ENCODE data around the gene SMG6. TPM values are rescaled to one million over a fixed set of nuclear protein-coding genes. Genes with fewer than 3 reads are reported as not detected.

Gene SMG6
- total and polyA plus RNA-seq, 2 of the 13 experiments (the other 11 are each of a cell fraction or from before 2014, with no cell fraction given), result 4.6 to 14.6 TPM

DNA sequence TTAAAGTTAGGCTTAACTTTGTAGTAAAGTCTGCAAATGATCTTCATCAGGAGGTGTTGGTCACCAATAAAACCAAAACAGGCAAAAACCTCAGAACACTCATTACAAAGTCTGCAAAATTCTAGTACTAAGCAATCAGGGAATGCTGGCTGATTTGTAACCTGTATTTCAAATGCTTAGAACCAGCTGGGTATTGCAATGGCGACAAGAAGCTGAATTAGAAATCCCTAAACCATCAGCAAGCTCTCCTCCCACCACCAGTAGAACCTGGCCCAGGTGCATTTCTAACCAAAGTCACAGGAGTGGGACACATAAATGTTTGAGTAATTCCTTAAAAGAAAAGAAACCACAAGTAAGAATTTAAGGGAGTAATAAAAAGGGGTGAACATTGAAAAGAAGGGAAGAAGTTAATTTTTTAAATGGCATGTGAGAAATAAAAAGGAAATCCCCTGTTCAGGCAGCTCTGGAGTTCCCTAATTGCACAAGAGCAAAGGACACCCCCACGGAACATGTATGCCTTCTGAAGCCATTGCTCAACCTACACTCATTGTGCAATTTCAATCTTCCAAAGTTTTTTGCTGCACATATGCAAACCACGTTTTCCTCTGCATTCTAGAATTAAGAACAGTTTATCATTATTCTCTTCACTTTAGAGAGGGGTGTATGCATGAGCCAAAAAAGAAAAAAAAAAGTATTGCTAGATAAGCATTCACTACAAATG, 145.8 kb downstream of the SMG6 start (continued):
- TF ChIP-seq, protein P1, sequence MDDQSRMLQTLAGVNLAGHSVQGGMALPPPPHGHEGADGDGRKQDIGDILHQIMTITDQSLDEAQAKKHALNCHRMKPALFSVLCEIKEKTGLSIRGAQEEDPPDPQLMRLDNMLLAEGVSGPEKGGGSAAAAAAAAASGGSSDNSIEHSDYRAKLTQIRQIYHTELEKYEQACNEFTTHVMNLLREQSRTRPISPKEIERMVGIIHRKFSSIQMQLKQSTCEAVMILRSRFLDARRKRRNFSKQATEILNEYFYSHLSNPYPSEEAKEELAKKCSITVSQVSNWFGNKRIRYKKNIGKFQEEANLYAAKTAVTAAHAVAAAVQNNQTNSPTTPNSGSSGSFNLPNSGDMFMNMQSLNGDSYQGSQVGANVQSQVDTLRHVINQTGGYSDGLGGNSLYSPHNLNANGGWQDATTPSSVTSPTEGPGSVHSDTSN (CRISPR knock-in tag; IDR thresholded peaks at IDR 0.05; ENCODE audit: borderline replicate concordance), result no peak
- TF ChIP-seq CEBPG (CRISPR knock-in tag; IDR thresholded peaks at IDR 0.05) (peak; percentile 99), CBX5 (CRISPR knock-in tag; IDR thresholded peaks at IDR 0.05; ENCODE audit: borderline replicate concordance) (no peak), PHF5A (CRISPR knock-in tag; IDR thresholded peaks at IDR 0.05; ENCODE audit: low read depth, unreplicated experiment) (no peak), ZNF772 (CRISPR knock-in tag; IDR thresholded peaks at IDR 0.05) (no peak), DNMT1 (CRISPR knock-in tag; IDR thresholded peaks at IDR 0.05) (no peak), PAWR (CRISPR knock-in tag; IDR thresholded peaks at IDR 0.05; ENCODE audit: borderline replicate concordance) (no peak), DMAP1 (CRISPR knock-in tag; IDR thresholded peaks at IDR 0.05) (0 out of 2 replicates have a peak, but pooled peaks have one; percentile 33), ZSCAN9 (CRISPR knock-in tag; IDR thresholded peaks at IDR 0.05; ENCODE audit: borderline replicate concordance) (no peak), RCOR2 (CRISPR knock-in tag; IDR thresholded peaks at IDR 0.05) (no peak), ZNF124 (CRISPR knock-in tag; IDR thresholded peaks at IDR 0.05) (0 out of 2 replicates have a peak, but pooled peaks have one; percentile 54), ZNF841 (CRISPR knock-in tag; IDR thresholded peaks at IDR 0.05; ENCODE audit: borderline replicate concordance) (no peak), SOX13 (IDR thresholded peaks at IDR 0.05) (no peak), SOX13 (CRISPR knock-in tag; conservative IDR thresholded peaks at IDR 0.05 in 1 of 2, IDR thresholded peaks at IDR 0.05 in 1 of 2) (peak in 1 of 2 experiments; percentile 50; a peak in 1 of 4 replicates), HNF4G (IDR thresholded peaks at IDR 0.05; ENCODE audit: borderline replicate concordance, low read depth, low read length) (0 out of 2 replicates have a peak, but pooled peaks have one; percentile 36), HNF4G (CRISPR knock-in tag; IDR thresholded peaks at IDR 0.05; ENCODE audit: borderline replicate concordance, low read depth) (no peak), PHF8 (CRISPR knock-in tag; IDR thresholded peaks at IDR 0.05) (no peak), TEAD2 (CRISPR knock-in tag; IDR thresholded peaks at IDR 0.05) (no peak), ZNF292 (CRISPR knock-in tag; IDR thresholded peaks at IDR 0.05; ENCODE audit: borderline replicate concordance, low read depth) (no peak)
- TF ChIP-seq, protein P2, sequence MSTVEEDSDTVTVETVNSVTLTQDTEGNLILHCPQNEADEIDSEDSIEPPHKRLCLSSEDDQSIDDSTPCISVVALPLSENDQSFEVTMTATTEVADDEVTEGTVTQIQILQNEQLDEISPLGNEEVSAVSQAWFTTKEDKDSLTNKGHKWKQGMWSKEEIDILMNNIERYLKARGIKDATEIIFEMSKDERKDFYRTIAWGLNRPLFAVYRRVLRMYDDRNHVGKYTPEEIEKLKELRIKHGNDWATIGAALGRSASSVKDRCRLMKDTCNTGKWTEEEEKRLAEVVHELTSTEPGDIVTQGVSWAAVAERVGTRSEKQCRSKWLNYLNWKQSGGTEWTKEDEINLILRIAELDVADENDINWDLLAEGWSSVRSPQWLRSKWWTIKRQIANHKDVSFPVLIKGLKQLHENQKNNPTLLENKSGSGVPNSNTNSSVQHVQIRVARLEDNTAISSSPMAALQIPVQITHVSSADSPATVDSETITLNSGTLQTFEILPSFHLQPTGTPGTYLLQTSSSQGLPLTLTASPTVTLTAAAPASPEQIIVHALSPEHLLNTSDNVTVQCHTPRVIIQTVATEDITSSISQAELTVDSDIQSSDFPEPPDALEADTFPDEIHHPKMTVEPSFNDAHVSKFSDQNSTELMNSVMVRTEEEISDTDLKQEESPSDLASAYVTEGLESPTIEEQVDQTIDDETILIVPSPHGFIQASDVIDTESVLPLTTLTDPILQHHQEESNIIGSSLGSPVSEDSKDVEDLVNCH (CRISPR knock-in tag; IDR thresholded peaks at IDR 0.05), result no peak
- TF ChIP-seq, protein P3, sequence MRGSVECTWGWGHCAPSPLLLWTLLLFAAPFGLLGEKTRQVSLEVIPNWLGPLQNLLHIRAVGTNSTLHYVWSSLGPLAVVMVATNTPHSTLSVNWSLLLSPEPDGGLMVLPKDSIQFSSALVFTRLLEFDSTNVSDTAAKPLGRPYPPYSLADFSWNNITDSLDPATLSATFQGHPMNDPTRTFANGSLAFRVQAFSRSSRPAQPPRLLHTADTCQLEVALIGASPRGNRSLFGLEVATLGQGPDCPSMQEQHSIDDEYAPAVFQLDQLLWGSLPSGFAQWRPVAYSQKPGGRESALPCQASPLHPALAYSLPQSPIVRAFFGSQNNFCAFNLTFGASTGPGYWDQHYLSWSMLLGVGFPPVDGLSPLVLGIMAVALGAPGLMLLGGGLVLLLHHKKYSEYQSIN (CRISPR knock-in tag; IDR thresholded peaks at IDR 0.05; ENCODE audit: borderline replicate concordance), result no peak
- TF ChIP-seq, protein P4, sequence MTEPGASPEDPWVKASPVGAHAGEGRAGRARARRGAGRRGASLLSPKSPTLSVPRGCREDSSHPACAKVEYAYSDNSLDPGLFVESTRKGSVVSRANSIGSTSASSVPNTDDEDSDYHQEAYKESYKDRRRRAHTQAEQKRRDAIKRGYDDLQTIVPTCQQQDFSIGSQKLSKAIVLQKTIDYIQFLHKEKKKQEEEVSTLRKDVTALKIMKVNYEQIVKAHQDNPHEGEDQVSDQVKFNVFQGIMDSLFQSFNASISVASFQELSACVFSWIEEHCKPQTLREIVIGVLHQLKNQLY (CRISPR knock-in tag; IDR thresholded peaks at IDR 0.05), result no peak
- TF ChIP-seq, protein P5, sequence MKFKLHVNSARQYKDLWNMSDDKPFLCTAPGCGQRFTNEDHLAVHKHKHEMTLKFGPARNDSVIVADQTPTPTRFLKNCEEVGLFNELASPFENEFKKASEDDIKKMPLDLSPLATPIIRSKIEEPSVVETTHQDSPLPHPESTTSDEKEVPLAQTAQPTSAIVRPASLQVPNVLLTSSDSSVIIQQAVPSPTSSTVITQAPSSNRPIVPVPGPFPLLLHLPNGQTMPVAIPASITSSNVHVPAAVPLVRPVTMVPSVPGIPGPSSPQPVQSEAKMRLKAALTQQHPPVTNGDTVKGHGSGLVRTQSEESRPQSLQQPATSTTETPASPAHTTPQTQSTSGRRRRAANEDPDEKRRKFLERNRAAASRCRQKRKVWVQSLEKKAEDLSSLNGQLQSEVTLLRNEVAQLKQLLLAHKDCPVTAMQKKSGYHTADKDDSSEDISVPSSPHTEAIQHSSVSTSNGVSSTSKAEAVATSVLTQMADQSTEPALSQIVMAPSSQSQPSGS (CRISPR knock-in tag; IDR thresholded peaks at IDR 0.05), result peak; percentile 36; the same call in 1 of the 2 replicates

Data from HepG2 (cell line).